Liver (tissue), 3 donors: Measurements from ENCODE around the gene KCNQ1.

ENCODE experiments used
- ATF3 ChIP-seq: IDR thresholded peaks from 2 replicates; pipeline ENCODE4 v1.6.1; 2016; ENCODE audit warnings: antibody characterized with exemption
- SP1 ChIP-seq: IDR thresholded peaks from 2 replicates; pipeline ENCODE4 v1.6.1; 2018; ENCODE audit warnings: antibody characterized with exemption, mild to moderate bottlenecking
- TF ChIP-seq, protein P1 (sequence below): fragments of 150-350 bp; IDR thresholded peaks from 2 replicates; pipeline ENCODE4 v1.5.1; 2017; ENCODE audit warnings: improper control_type of control experiment, low read depth, low read length; ENCODE audit not compliant: missing input control
- donor health status: healthy.
- donor health status: healthy.

DNA sequence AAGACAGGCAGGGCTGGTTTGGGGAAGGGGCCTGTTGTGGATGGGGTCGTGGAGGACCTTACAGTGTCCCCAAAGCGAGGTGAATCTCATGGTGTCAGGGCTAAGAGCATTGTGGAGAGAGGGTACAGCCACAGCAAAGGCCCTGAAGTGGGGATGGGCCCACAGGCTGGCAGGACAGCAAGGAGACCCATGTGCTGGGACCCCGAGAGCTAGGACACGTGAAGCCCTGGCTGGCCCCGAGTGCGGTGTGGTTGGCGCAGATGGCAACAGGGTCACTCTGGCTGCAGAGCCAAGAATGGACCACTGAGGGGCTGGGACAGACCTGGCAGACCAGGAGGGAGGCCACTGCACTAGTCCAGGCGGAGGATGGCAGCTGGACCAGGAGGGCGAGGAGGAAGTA, 285.0 kb downstream of the KCNQ1 start:
- TF ChIP-seq, protein P1, sequence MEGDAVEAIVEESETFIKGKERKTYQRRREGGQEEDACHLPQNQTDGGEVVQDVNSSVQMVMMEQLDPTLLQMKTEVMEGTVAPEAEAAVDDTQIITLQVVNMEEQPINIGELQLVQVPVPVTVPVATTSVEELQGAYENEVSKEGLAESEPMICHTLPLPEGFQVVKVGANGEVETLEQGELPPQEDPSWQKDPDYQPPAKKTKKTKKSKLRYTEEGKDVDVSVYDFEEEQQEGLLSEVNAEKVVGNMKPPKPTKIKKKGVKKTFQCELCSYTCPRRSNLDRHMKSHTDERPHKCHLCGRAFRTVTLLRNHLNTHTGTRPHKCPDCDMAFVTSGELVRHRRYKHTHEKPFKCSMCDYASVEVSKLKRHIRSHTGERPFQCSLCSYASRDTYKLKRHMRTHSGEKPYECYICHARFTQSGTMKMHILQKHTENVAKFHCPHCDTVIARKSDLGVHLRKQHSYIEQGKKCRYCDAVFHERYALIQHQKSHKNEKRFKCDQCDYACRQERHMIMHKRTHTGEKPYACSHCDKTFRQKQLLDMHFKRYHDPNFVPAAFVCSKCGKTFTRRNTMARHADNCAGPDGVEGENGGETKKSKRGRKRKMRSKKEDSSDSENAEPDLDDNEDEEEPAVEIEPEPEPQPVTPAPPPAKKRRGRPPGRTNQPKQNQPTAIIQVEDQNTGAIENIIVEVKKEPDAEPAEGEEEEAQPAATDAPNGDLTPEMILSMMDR = no peak
- TF ChIP-seq ATF3 (no peak), SP1 (no peak)
